GM23248 (cell line): ENCODE data around the gene SHB. TPM values are rescaled to one million over a fixed set of nuclear protein-coding genes. Genes with fewer than 3 reads are reported as not detected.

ENCODE experiments used
- DNase-seq: peaks from one replicate; pipeline ENCODE4 v3.0.0-alpha.2; 2015
- H2AFZ ChIP-seq: fragments of 200-600 bp; sonication (generic); 2 replicates; pipeline ENCODE4 v1.6.1; 2016; ENCODE audit warnings: antibody characterized with exemption
- H3F3A ChIP-seq: fragments of 200-600 bp; sonication (generic); 2 replicates; pipeline ENCODE4 v1.6.1; 2016; ENCODE audit warnings: mild to moderate bottlenecking, antibody characterized with exemption, mixed run types; ENCODE audit not compliant: insufficient read depth
- H3K27ac ChIP-seq: fragments of 200-600 bp; sonication (generic); 2 replicates; pipeline ENCODE4 v1.5.1; 2016; ENCODE audit warnings: mild to moderate bottlenecking
- H3K27me3 ChIP-seq: fragments of 200-600 bp; sonication (generic); replicated peaks from 2 replicates; pipeline ENCODE4 v1.6.1; 2016; ENCODE audit warnings: mild to moderate bottlenecking; ENCODE audit not compliant: insufficient read depth
- H3K36me3 ChIP-seq: fragments of 200-600 bp; sonication (generic); 2 replicates; pipeline ENCODE4 v1.6.1; 2016; ENCODE audit warnings: low read depth, mild to moderate bottlenecking
- H3K4me1 ChIP-seq: fragments of 200-600 bp; sonication (generic); 2 replicates; pipeline ENCODE4 v1.6.1; 2016; ENCODE audit warnings: mild to moderate bottlenecking; ENCODE audit not compliant: insufficient read depth
- H3K4me2 ChIP-seq: fragments of 200-600 bp; sonication (generic); one replicate; pipeline ENCODE4 v1.6.1; 2016; ENCODE audit warnings: mild to moderate bottlenecking; ENCODE audit not compliant: unreplicated experiment
- H3K4me3 ChIP-seq: fragments of 200-600 bp; sonication (generic); 2 replicates; pipeline ENCODE4 v1.5.1; 2016; ENCODE audit warnings: mild to moderate bottlenecking
- H3K79me2 ChIP-seq: fragments of 200-600 bp; sonication (generic); 2 replicates; pipeline ENCODE4 v1.6.1; 2016; ENCODE audit warnings: mild to moderate bottlenecking; ENCODE audit not compliant: insufficient read depth
- H3K9ac ChIP-seq: fragments of 200-600 bp; sonication (generic); 2 replicates; pipeline ENCODE4 v1.6.1; 2016; ENCODE audit warnings: mild to moderate bottlenecking
- H3K9me2 ChIP-seq: fragments of 200-600 bp; sonication (generic); 2 replicates; pipeline ENCODE4 v1.6.1; 2016; ENCODE audit warnings: mixed run types, mild to moderate bottlenecking, moderate library complexity; ENCODE audit not compliant: insufficient read depth
- H3K9me3 ChIP-seq: fragments of 200-600 bp; sonication (generic); one replicate; pipeline ENCODE4 v1.6.1; 2017; ENCODE audit warnings: low read depth
- H4K20me1 ChIP-seq: fragments of 200-600 bp; sonication (generic); 2 replicates; pipeline ENCODE4 v1.6.0; 2016; ENCODE audit not compliant: insufficient read depth
- EZH2 ChIP-seq: fragments of 200-600 bp; sonication (generic); IDR thresholded peaks from 2 replicates; pipeline ENCODE4 v1.6.1; 2018; ENCODE audit warnings: antibody characterized with exemption, mild to moderate bottlenecking; ENCODE audit not compliant: insufficient read depth, poor library complexity, severe bottlenecking
- EZH2phosphoT487 ChIP-seq: fragments of 200-600 bp; sonication (generic); IDR thresholded peaks from 2 replicates; pipeline ENCODE4 v1.6.1; 2018; ENCODE audit warnings: antibody characterized with exemption, moderate library complexity, mild to moderate bottlenecking, low read depth; ENCODE audit not compliant: insufficient read depth
- WGBS, 2 experiments: methylation state at CpG; one replicate each; pipeline ENCODE4 v1.1.6; 2015 to 2017; ENCODE audit warnings: low lambda C conversion rate in 2 of 2, low coverage in 1 of 2; ENCODE audit errors: missing lambda C conversion rate in 2 of 2; 5-methylcytosine and 5-hydroxymethylcytosine counted together
- in situ Hi-C: fragments of 300-500 bp; cut with MboI; formaldehyde crosslinking; loops from 2 replicates; pipeline ENCODE4 v1.15.0; 2020
- polyA plus RNA-seq: library from polyadenylated mRNA; unstranded; fragments of >200 nt; fragmentation: Nextera tagmentation; extraction: Ambion mirVana; gene quantifications from 2 replicates; pipeline ENCODE4 v1.2.1, GENCODE V29; 2016
- total RNA-seq: library from RNA; depleted of rRNA; stranded (reverse); fragments of >200 nt; shearing (Covaris generic); gene quantifications from 2 replicates; pipeline ENCODE4 v1.2.3, GENCODE V29; 2014

SHB gene
- total and polyA plus RNA-seq, 2 experiments from 2014 or later = 3.9 to 11.1 TPM

GRCh38 chr9:37960631-37961030 lies 108.4 kb downstream of the SHB start:
- H3K27ac ChIP-seq = no peak overlapping the region
- 97 to 100% methylated on average over 3 of the region's 3 CpGs for WGBS, 2 experiments

GRCh38 chr9:37959976-37960375 lies 109.1 kb downstream of the SHB start:
- H4K20me1 ChIP-seq = no peaks in the 10 kb centered on the region
- WGBS, 2 experiments = 95 to 97% methylated on average over 4 of the region's 4 CpGs
- peaks cover 14% of the 10 kb centered on the region for H3K4me1 ChIP-seq
- no peaks in the 10 kb centered on the region for H3K9me2 ChIP-seq
- H2AFZ ChIP-seq = no peak overlapping the region
- no peaks in the 10 kb centered on the region for H3K9me3 ChIP-seq
- TF ChIP-seq EZH2phosphoT487 (no peak), EZH2 (no peak)
- peaks cover 17% of the 10 kb centered on the region for H3K79me2 ChIP-seq
- no peak overlapping the region for H3K27ac ChIP-seq
- H3K36me3 ChIP-seq = no peaks in the 10 kb centered on the region
- no peak overlapping the region for H3K9ac ChIP-seq
- in situ Hi-C loops = no loop called here
- DNase-seq = no peak
- no peaks in the 10 kb centered on the region for H3K27me3 ChIP-seq
- H3F3A ChIP-seq = peaks cover 10% of the 10 kb centered on the region
- no peak overlapping the region for H3K4me2 ChIP-seq
- H3K4me3 ChIP-seq = no peak overlapping the region

More at GRCh38 chr9:37960631-37961030, 108.4 kb downstream of the SHB start:
- Histone ChIP-seq H3K36me3 (no peaks in the 10 kb centered on the region), H3K9me3 (no peaks in the 10 kb centered on the region), H3K27me3 (no peaks in the 10 kb centered on the region), H2AFZ (no peak overlapping the region), H3K9ac (no peak overlapping the region), H3K79me2 (peaks cover 16% of the 10 kb centered on the region), H3K4me3 (no peak overlapping the region), H4K20me1 (no peaks in the 10 kb centered on the region), H3K9me2 (no peaks in the 10 kb centered on the region), H3K4me2 (no peak overlapping the region), H3K4me1 (peaks cover 15% of the 10 kb centered on the region), H3F3A (peaks cover 10% of the 10 kb centered on the region)
- in situ Hi-C loops = no loop called here
- TF ChIP-seq EZH2 (no peak), EZH2phosphoT487 (no peak)
- no peak for DNase-seq

- Histone ChIP-seq H3K9me3 (no peaks in the 10 kb centered on the region), H3K4me2 (no peak overlapping the region), H3K4me1 (peaks cover 17% of the 10 kb centered on the region), H3K36me3 (no peaks in the 10 kb centered on the region), H3K79me2 (peaks cover 17% of the 10 kb centered on the region), H3K27ac (no peak overlapping the region), H3K4me3 (no peak overlapping the region), H3F3A (peaks cover 16% of the 10 kb centered on the region), H3K9ac (no peak overlapping the region), H4K20me1 (no peaks in the 10 kb centered on the region), H2AFZ (no peak overlapping the region), H3K27me3 (no peaks in the 10 kb centered on the region), H3K9me2 (no peaks in the 10 kb centered on the region)
- in situ Hi-C loops = no loop called here
- TF ChIP-seq EZH2 (no peak), EZH2phosphoT487 (no peak)
- no peak for DNase-seq
- WGBS, 2 experiments = 95 to 98% methylated on average over 9 of the region's 9 CpGs
These were observed 110.9 kb downstream of the SHB start for GRCh38 chr9:37958154-37958553.

GRCh38 chr9:37957664-37957953 lies 111.4 kb downstream of the SHB start:
- no peak for TF ChIP-seq EZH2
- TF ChIP-seq EZH2phosphoT487 = no peak
- Histone ChIP-seq H3K9me3 (no peaks in the 10 kb centered on the region), H3K36me3 (no peaks in the 10 kb centered on the region), H3K4me2 (no peak overlapping the region), H3K4me3 (no peak overlapping the region), H3K79me2 (peaks cover 17% of the 10 kb centered on the region), H3K9me2 (no peaks in the 10 kb centered on the region), H3F3A (peaks cover 19% of the 10 kb centered on the region), H4K20me1 (no peaks in the 10 kb centered on the region), H2AFZ (no peak overlapping the region), H3K27me3 (no peaks in the 10 kb centered on the region), H3K9ac (no peak overlapping the region), H3K27ac (no peak overlapping the region), H3K4me1 (peaks cover 20% of the 10 kb centered on the region)
- no peak for DNase-seq
- in situ Hi-C loops = no loop called here
- WGBS, 2 experiments = 84 to 90% methylated on average over 2 of the region's 2 CpGs
